Measurements from ENCODE around the gene FKBP8. TPM values are rescaled to one million over a fixed set of nuclear protein-coding genes. Genes with fewer than 3 reads are reported as not detected.

FKBP8 gene
- total RNA-seq, 1 experiment from 2014 or later, result 261 TPM

GRCh38 chr19:18529782-18530181 lies 13.6 kb downstream of the FKBP8 start:
- TF ChIP-seq FOSL1 (IDR thresholded peaks at IDR 0.05; ENCODE audit: low read depth), result no peak
- TF ChIP-seq CTCF (IDR thresholded peaks at IDR 0.05 in 2 of 3, conservative IDR thresholded peaks at IDR 0.05 in 1 of 3; ENCODE audit: borderline replicate concordance in 1 of 3, insufficient read depth in 1 of 3, low read depth in 2 of 3, low read length in 2 of 3), result no peak
- no peak for TF ChIP-seq MAX (IDR thresholded peaks at IDR 0.05)
- no peak for TF ChIP-seq ZNF274 (IDR thresholded peaks at IDR 0.05; ENCODE audit: low read depth, low read length)
- TF ChIP-seq YY1 (IDR thresholded peaks at IDR 0.05; ENCODE audit: extremely low read depth, insufficient replicate concordance, low read depth, low read length), result no peak
- no peak for TF ChIP-seq CEBPB (IDR thresholded peaks at IDR 0.05; ENCODE audit: low read depth)
- no peak for TF ChIP-seq SP1 (IDR thresholded peaks at IDR 0.05; ENCODE audit: low read depth)
- no peak for TF ChIP-seq REST (IDR thresholded peaks at IDR 0.05; ENCODE audit: low read depth)
- no peak for TF ChIP-seq ZFX (IDR thresholded peaks at IDR 0.05)
- TF ChIP-seq POLR2AphosphoS5 (IDR thresholded peaks at IDR 0.05; ENCODE audit: low read depth, low read length), result no peak
- no peak for TF ChIP-seq ELF1 (IDR thresholded peaks at IDR 0.05; ENCODE audit: borderline replicate concordance, low read depth)
- no peak for TF ChIP-seq CBX3 (IDR thresholded peaks at IDR 0.05; ENCODE audit: low read depth)
- no peak for TF ChIP-seq ZBTB33 (IDR thresholded peaks at IDR 0.05; ENCODE audit: extremely low read depth, insufficient replicate concordance, low read length)
- TF ChIP-seq EZH2phosphoT487 (IDR thresholded peaks at IDR 0.05; ENCODE audit: borderline replicate concordance), result no peak
- no peak for TF ChIP-seq TCF7L2 (IDR thresholded peaks at IDR 0.05; ENCODE audit: borderline replicate concordance, extremely low read depth, insufficient read depth, insufficient read length)
- no peak for TF ChIP-seq EZH2 (IDR thresholded peaks at IDR 0.05)
- no peak for TF ChIP-seq POLR2A (IDR thresholded peaks at IDR 0.05; ENCODE audit: borderline replicate concordance, extremely low read depth, insufficient read depth, insufficient read length)
- TF ChIP-seq RAD21 (IDR thresholded peaks at IDR 0.05; ENCODE audit: low read depth), result no peak
- no peak for TF ChIP-seq JUND (IDR thresholded peaks at IDR 0.05)
- no peak for DNase-seq (ENCODE audit: low read depth, low spot score)
- no peak overlapping the region for H3K27ac ChIP-seq (ENCODE audit: low read depth, low read length)
- RAD21 ChIA-PET (ENCODE audit: low non-redundant PET in 1 of 2, low total read pairs in 2 of 2, uncharacterized antibody in 2 of 2, unreplicated experiment in 2 of 2), result no interaction called here
- peaks cover 4 to 15% of the 10 kb centered on the region in 2 experiments; a peak in 3 of 4 replicates for H3K4me1 ChIP-seq (ENCODE audit: control insufficient read depth in 1 of 2, insufficient read depth in 2 of 2, low read length in 2 of 2)
- H3K4me2 ChIP-seq (ENCODE audit: low read length), result no peak overlapping the region
- H3K27me3 ChIP-seq (ENCODE audit: insufficient read depth, low read length), result no peaks in the 10 kb centered on the region
- intact Hi-C loops (cut with micrococcal nuclease), result no loop called here
- peaks cover 0 to 6% of the 10 kb centered on the region in 2 experiments; a peak in 3 of 4 replicates for H3K36me3 ChIP-seq (ENCODE audit: control insufficient read depth in 1 of 2, insufficient read depth in 2 of 2, low read length in 2 of 2)
- BruUV-seq (replicated peaks), result no TSS peak
- CTCF ChIA-PET, result no interaction called here
- H3K9ac ChIP-seq (ENCODE audit: low read length), result no peak overlapping the region
- H3K9me3 ChIP-seq (ENCODE audit: control insufficient read depth in 1 of 2, insufficient read depth in 1 of 2, low read depth in 1 of 2, low read length in 2 of 2), result no peaks in the 10 kb centered on the region
- no peaks in the 10 kb centered on the region for H3K79me2 ChIP-seq (ENCODE audit: insufficient read depth, low read length)
- H3K4me3 ChIP-seq (replicated peaks in 1 of 2; ENCODE audit: low read depth in 1 of 2, low read length in 2 of 2), result no peak overlapping the region
- POLR2A ChIA-PET, result no interaction called here
- no peaks in the 10 kb centered on the region for H4K20me1 ChIP-seq (ENCODE audit: insufficient read depth)
- peak; percentile 27 for ATAC-seq
- H3K9me2 ChIP-seq (ENCODE audit: insufficient read depth), result no peaks in the 10 kb centered on the region
- H2AFZ ChIP-seq (ENCODE audit: low read depth, low read length, poor library complexity, severe bottlenecking), result no peak overlapping the region
